Measurements from ENCODE around the gene MSRB1.
"Not testable (repeated sequence)": the region's sequence is repeated elsewhere in the genome, so short reads cannot be mapped to it uniquely, and the experiment has no call there.

MSRB1 gene

DNA sequence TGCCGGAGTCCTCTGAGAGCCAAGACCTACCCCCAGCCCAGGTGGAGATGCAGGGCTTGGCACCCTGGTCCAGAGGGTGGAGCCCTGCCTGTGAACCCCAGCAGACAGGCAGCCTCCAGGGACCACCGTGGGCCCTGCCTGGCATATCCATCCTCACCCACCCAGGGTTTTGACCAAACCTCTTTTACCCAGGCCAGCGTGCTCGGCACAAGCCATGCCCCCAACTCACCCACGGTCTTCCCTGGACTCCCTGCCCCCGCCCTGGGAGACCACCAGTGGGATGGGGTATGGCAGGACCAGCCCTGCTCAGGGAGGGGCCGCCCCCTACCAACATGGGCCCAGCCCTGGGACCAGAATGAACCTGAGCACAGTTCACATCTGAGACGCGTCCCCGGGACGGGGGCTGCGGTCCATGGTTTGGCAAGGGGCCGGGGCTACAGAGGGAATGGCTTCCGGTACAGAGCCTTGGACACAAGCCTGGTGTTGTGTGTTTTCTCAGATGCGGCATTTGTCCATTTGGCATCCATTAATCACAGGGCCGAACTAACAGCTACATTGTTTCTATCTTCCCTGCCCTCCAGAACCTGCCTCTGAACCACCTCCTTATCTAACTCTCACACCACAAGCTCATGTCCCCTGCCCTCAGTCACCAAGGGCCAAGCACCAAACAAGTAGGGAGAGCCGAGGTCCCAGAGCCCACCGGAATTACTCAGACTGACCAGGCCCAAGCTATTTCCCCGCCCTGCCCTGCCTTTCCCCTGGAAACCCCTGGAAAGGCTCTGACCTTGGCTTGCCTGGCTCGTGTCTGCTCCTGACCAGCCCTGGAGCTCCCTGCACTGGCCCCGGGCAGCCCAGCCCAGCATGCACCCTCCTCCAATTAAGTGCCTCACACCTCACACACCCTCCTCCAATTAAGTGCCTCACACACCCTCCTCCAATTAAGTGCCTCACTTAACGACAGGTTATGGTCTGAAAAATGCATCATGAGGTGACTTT, 38.9 kb downstream of the MSRB1 start:
- DNase-seq (ENCODE audit: low read depth in 2 of 3, low spot score in 2 of 3): no peak

- DNase-seq (ENCODE audit: low read depth in 2 of 3, low spot score in 2 of 3): no peak
Observed at GRCh38 chr16:1903220-1903574, 39.8 kb downstream of the MSRB1 start.

- DNase-seq (ENCODE audit: low read depth in 2 of 3, low spot score in 2 of 3): no peak
Observed at GRCh38 chr16:1902547-1903219, 40.3 kb downstream of the MSRB1 start.

DNA sequence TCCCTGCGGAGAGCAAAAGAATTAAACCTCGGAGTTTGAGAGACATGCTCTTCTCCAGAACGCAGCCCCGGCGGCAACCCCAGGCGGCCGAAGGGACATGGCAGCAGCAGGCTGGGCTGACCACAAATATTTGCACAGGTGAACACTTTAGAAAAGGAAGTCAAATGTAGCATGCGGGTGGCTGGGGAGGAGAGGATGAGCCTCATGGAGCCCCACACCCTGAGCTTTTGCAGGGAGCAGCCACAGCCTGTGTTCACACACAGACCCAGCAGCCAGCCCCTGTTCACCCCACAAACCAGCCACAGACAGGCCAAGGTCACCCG, 42.6 kb downstream of the MSRB1 start:
- DNase-seq (ENCODE audit: low read depth in 2 of 3, low spot score in 2 of 3): no peak

DNA sequence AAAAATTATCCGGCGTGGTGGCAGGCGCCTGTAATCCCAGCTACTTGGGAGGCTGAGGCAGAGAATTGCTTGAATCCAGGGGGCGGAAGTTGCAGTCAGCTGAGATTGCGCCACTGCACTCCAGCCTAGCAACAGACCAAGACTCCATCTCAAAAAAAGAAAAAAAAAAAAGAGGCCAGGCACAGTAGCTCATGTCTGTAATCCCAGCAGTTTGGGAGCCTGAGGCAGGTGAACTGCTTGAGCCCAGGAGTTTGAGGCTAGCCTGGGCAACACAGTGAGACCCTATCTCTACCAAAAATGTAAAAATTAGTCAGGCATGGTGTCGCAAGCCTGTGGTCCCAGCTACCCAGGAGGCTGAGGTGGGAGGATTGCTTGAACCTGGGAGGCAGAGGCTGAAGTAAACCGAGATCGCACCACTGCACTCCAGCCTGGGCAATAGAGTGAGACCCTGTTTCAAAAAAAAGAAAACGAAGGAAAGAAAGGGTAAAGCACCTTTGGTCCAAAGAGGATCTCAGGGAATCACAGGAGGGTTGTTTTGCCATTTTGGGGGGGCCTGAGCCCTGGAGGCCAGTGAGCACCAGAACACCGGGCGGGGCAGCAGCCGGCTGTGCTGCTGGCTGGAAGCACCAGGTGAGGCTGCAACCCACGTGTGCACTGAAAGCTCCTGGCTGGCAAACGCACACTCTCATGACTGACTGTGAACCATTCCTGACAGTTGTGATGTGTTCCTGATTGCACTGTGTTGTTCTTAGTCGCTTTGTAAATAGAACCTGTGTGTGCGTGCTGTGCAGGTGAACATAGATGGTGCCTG, 43.2 kb downstream of the MSRB1 start:
- no peak for DNase-seq (ENCODE audit: low read depth in 2 of 3, low spot score in 2 of 3)

GRCh38 chr16:1897692-1898091, 45.3 kb downstream of the MSRB1 start:
- not testable (repeated sequence) for DNase-seq (ENCODE audit: low read depth in 2 of 3, low spot score in 2 of 3)

DNA sequence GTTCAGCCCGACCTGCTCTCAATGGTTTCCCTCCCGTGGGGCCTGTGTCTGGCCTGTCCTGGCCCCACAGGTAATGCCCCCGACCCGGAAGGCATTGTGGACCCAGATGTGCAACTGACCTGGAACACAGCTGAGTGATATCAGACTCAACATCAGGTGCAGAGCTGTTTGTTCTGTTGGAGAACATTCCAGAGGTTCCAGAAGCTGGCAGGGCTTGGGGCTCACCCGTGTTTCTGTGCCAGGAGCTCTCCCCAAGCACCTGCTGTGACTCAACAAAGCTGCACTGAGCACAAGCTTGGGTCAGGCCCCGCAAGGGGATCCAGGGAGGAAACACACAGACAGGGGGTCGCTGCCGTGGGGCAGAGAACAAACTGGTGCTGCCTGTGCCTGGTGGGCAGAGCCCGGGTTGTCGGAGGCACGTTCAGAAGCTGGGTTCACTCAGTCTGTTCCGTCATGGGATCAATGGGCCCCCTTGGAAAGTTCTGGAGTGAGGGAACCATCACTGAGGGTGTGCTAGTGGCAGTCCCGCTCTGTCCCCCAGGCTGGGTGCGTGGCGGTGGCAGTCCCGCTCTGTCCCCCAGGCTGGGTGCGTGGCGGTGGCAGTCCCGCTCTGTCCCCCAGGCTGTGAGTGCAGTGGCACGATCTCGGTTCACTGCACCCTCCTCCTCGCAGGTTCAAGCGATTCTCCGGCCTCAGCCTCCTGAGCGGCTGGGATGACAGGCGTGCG, 46.9 kb downstream of the MSRB1 start:
- DNase-seq (ENCODE audit: low read depth in 2 of 3, low spot score in 2 of 3): no peak

GRCh38 chr16:1895068-1895467, 47.9 kb downstream of the MSRB1 start:
- no peak for DNase-seq (ENCODE audit: low read depth in 2 of 3, low spot score in 2 of 3)

- no peak for DNase-seq (ENCODE audit: low read depth in 2 of 3, low spot score in 2 of 3)
Observed at GRCh38 chr16:1890708-1891050, 52.3 kb downstream of the MSRB1 start.

DNA sequence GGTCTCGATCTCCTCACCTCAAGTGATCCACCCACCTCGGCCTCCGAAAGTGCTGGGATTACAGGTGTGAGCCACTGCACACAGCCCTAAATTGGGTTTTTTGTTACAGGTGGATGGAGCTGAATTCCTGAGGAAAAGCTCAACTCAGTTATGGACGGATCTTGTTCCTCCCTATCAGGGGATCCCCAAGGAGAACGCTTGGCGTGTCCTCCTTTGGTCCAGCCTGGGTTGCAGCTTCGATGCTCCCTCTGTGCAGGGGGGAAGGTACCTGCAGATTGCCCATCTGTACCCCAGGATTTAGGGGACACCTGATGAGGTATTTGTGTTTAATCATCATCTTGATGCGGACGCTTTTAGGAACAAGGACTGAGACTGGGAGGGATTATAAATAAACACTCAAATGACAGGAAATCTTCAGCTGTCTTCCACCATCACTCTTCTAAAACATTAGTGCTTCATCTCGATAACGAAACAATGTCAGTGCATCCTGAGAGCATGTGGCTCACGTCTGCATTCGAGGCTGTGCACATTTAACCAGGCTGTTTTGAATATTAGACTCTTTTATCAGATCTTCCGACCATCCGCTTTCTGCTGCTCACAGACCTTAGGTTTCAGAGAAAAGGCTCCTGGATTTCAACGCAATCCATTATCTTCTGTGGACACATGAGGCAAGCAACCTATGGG, 52.8 kb downstream of the MSRB1 start:
- no peak for DNase-seq (ENCODE audit: low read depth in 2 of 3, low spot score in 2 of 3)
